Measurements from ENCODE around the gene PGBD1.

GRCh38 chr6:28282926-28283325 lies 1.6 kb downstream of the PGBD1 start:
- TF ChIP-seq POLR2A (IDR thresholded peaks at IDR 0.05) (no peak), EP300 (IDR thresholded peaks at IDR 0.05) (no peak), POLR2AphosphoS5 (IDR thresholded peaks at IDR 0.05) (no peak)
- TF ChIP-seq, protein P1, sequence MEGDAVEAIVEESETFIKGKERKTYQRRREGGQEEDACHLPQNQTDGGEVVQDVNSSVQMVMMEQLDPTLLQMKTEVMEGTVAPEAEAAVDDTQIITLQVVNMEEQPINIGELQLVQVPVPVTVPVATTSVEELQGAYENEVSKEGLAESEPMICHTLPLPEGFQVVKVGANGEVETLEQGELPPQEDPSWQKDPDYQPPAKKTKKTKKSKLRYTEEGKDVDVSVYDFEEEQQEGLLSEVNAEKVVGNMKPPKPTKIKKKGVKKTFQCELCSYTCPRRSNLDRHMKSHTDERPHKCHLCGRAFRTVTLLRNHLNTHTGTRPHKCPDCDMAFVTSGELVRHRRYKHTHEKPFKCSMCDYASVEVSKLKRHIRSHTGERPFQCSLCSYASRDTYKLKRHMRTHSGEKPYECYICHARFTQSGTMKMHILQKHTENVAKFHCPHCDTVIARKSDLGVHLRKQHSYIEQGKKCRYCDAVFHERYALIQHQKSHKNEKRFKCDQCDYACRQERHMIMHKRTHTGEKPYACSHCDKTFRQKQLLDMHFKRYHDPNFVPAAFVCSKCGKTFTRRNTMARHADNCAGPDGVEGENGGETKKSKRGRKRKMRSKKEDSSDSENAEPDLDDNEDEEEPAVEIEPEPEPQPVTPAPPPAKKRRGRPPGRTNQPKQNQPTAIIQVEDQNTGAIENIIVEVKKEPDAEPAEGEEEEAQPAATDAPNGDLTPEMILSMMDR (IDR thresholded peaks at IDR 0.05): no peak

Measured in upper lobe of left lung (tissue), 4 donors.